22Rv1 (cell line): Measurements from ENCODE around the gene TMEM130.

Experiments
- ZFX ChIP-seq: fragments of 450-650 bp; IDR thresholded peaks from 2 replicates; pipeline ENCODE4 v1.6.1; 2017; ENCODE audit warnings: antibody characterized with exemption, borderline replicate concordance
- TF ChIP-seq, protein P1 (sequence below): fragments of 450-650 bp; IDR thresholded peaks from 2 replicates; pipeline ENCODE4 v1.5.1; 2017; ENCODE audit warnings: mild to moderate bottlenecking

DNA sequence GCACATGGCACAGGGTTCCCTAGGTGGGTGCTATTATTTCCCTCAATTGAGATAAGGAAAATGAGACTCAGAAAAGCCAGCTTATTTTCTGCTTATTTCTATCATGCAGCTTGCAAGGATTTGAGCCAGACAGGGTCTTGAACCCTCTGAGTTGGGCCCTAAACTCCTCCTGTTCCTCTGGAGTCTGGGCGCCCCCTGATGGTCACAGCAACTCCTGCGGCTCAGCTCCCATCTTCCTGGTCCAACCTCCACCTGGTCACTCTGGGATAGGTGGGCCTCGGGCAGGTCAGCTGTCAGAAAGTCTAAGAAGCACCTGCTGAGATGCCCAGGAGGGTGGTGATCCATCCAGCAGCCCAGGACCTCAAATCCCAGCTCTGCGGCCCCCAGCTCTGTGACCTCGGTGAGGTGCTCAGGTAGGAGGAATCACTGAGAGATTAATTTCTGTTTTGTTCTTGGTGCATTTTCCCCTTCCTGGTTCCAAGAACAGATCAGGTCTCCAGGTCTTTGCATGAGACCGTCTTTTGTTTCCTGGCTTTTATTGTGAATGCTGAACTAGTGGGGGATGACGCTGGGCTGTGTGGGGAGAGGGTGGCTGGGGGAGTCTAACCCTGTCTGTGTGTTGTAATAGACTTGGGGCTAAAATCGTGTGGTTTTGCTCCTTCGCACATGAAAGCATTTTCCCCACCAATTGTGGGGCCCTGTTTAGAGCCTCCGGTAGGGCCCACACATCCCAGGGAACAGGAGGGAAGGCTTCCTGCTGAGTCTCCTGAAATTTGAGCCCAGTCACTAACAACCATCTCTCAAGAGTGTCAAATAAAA is 32.8 kb downstream of the TMEM130 start:
- TF ChIP-seq, protein P1, sequence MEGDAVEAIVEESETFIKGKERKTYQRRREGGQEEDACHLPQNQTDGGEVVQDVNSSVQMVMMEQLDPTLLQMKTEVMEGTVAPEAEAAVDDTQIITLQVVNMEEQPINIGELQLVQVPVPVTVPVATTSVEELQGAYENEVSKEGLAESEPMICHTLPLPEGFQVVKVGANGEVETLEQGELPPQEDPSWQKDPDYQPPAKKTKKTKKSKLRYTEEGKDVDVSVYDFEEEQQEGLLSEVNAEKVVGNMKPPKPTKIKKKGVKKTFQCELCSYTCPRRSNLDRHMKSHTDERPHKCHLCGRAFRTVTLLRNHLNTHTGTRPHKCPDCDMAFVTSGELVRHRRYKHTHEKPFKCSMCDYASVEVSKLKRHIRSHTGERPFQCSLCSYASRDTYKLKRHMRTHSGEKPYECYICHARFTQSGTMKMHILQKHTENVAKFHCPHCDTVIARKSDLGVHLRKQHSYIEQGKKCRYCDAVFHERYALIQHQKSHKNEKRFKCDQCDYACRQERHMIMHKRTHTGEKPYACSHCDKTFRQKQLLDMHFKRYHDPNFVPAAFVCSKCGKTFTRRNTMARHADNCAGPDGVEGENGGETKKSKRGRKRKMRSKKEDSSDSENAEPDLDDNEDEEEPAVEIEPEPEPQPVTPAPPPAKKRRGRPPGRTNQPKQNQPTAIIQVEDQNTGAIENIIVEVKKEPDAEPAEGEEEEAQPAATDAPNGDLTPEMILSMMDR = peak; percentile 90
- TF ChIP-seq ZFX = no peak
